ENCODE measurements around the gene EN2. TPM values are rescaled to one million over a fixed set of nuclear protein-coding genes. Genes with fewer than 3 reads are reported as not detected.

The EN2 gene
- total RNA-seq, 2 experiments from 2014 or later: not detected

- H3K36me3 ChIP-seq (ENCODE audit: insufficient read depth, low read length): no peaks in the 10 kb centered on the region
- H3K9me2 ChIP-seq (ENCODE audit: insufficient read depth, low read length): no peaks in the 10 kb centered on the region
- TF ChIP-seq EZH2phosphoT487 (IDR thresholded peaks at IDR 0.05; ENCODE audit: borderline replicate concordance, low read depth, low read length) (no peak), CTCF (conservative IDR thresholded peaks at IDR 0.05; ENCODE audit: low read length) (no peak)
- no peak overlapping the region for H3K27ac ChIP-seq (ENCODE audit: low read depth, low read length, poor library complexity, severe bottlenecking)
- no TSS peak for BruUV-seq (replicated peaks)
- H3K79me2 ChIP-seq (ENCODE audit: insufficient read depth, low read depth, low read length): no peaks in the 10 kb centered on the region
- no peak for DNase-seq (ENCODE audit: low spot score)
- POLR2A ChIA-PET: no interaction called here
- CTCF ChIA-PET (ENCODE audit: unreplicated experiment): no interaction called here
- H4K20me1 ChIP-seq (ENCODE audit: insufficient read depth, low read length): no peaks in the 10 kb centered on the region
- no peak overlapping the region for H2AFZ ChIP-seq (ENCODE audit: low read length)
- intact Hi-C loops (cut with micrococcal nuclease; ENCODE audit: unreplicated experiment): no loop called here
- H3K9me3 ChIP-seq (ENCODE audit: low read length): no peaks in the 10 kb centered on the region
- no peaks in the 10 kb centered on the region for H3K4me1 ChIP-seq (ENCODE audit: insufficient read depth, low read length, poor library complexity, severe bottlenecking)
- no peak overlapping the region for H3K4me3 ChIP-seq (ENCODE audit: low read depth, low read length, poor library complexity, severe bottlenecking)
- H3K4me2 ChIP-seq (ENCODE audit: low read length): no peak overlapping the region
Measured at GRCh38 chr7:155459700-155460461, 2.0 kb downstream of the EN2 start.

GRCh38 chr7:155460926-155461613, 3.1 kb downstream of the EN2 start:
- TF ChIP-seq CTCF (conservative IDR thresholded peaks at IDR 0.05; ENCODE audit: low read length) (no peak), EZH2phosphoT487 (IDR thresholded peaks at IDR 0.05; ENCODE audit: borderline replicate concordance, low read depth, low read length) (no peak)
- Histone ChIP-seq H3K27ac (ENCODE audit: low read depth, low read length, poor library complexity, severe bottlenecking) (no peak overlapping the region), H3K4me2 (ENCODE audit: low read length) (no peak overlapping the region), H3K36me3 (ENCODE audit: insufficient read depth, low read length) (no peaks in the 10 kb centered on the region), H2AFZ (ENCODE audit: low read length) (no peak overlapping the region), H3K4me1 (ENCODE audit: insufficient read depth, low read length, poor library complexity, severe bottlenecking) (no peaks in the 10 kb centered on the region), H4K20me1 (ENCODE audit: insufficient read depth, low read length) (no peaks in the 10 kb centered on the region), H3K4me3 (ENCODE audit: low read depth, low read length, poor library complexity, severe bottlenecking) (no peak overlapping the region), H3K9me2 (ENCODE audit: insufficient read depth, low read length) (no peaks in the 10 kb centered on the region), H3K79me2 (ENCODE audit: insufficient read depth, low read depth, low read length) (no peaks in the 10 kb centered on the region), H3K9me3 (ENCODE audit: low read length) (no peaks in the 10 kb centered on the region)
- ChIA-PET POLR2A (no interaction called here), CTCF (ENCODE audit: unreplicated experiment) (no interaction called here)
- intact Hi-C loops (cut with micrococcal nuclease; ENCODE audit: unreplicated experiment): no loop called here
- no TSS peak for BruUV-seq (replicated peaks)
- no peak for DNase-seq (ENCODE audit: low spot score)

GRCh38 chr7:155461631-155462030, 3.7 kb downstream of the EN2 start:
- no peak for DNase-seq (ENCODE audit: low spot score)
- Histone ChIP-seq H3K4me3 (ENCODE audit: low read depth, low read length, poor library complexity, severe bottlenecking) (no peak overlapping the region), H3K4me1 (ENCODE audit: insufficient read depth, low read length, poor library complexity, severe bottlenecking) (no peaks in the 10 kb centered on the region), H3K9me2 (ENCODE audit: insufficient read depth, low read length) (no peaks in the 10 kb centered on the region), H3K4me2 (ENCODE audit: low read length) (no peak overlapping the region), H4K20me1 (ENCODE audit: insufficient read depth, low read length) (no peaks in the 10 kb centered on the region), H3K27ac (ENCODE audit: low read depth, low read length, poor library complexity, severe bottlenecking) (no peak overlapping the region), H2AFZ (ENCODE audit: low read length) (no peak overlapping the region), H3K79me2 (ENCODE audit: insufficient read depth, low read depth, low read length) (no peaks in the 10 kb centered on the region), H3K9me3 (ENCODE audit: low read length) (no peaks in the 10 kb centered on the region), H3K36me3 (ENCODE audit: insufficient read depth, low read length) (no peaks in the 10 kb centered on the region)
- no TSS peak for BruUV-seq (replicated peaks)
- ChIA-PET CTCF (ENCODE audit: unreplicated experiment) (no interaction called here), POLR2A (no interaction called here)
- no peak for TF ChIP-seq CTCF (conservative IDR thresholded peaks at IDR 0.05; ENCODE audit: low read length)
- intact Hi-C loops (cut with micrococcal nuclease; ENCODE audit: unreplicated experiment): no loop called here

Data from OCI-LY7 (cell line).